DND-41 (cell line): ENCODE results near the gene AP2B1.

Experiments
- ATAC-seq: fragments of 200-7000 bp; cut with Tn5 transposase; 3 replicates; pipeline ENCODE4 v1.9.1; 2021; ENCODE audit warnings: low read depth; ENCODE audit not compliant: insufficient read depth
- DNase-seq: peaks from one replicate; pipeline ENCODE4 v3.0.0-alpha.2; 2020
- H2AFZ ChIP-seq: 2 replicates; pipeline ENCODE4 v1.6.0; 2012; ENCODE audit warnings: low read depth, low read length
- H3K27ac ChIP-seq: 2 replicates; pipeline ENCODE4 v1.5.1; 2012; ENCODE audit warnings: low read length, inconsistent platforms
- H3K27me3 ChIP-seq: fragments of 200-600 bp; sonication (generic); 2 replicates; pipeline ENCODE4 v1.6.0; 2012; ENCODE audit warnings: low read length, mild to moderate bottlenecking, inconsistent platforms; ENCODE audit not compliant: insufficient read depth, poor library complexity
- H3K36me3 ChIP-seq: 2 replicates; pipeline ENCODE4 v1.5.1; 2012; ENCODE audit warnings: low read length, inconsistent platforms; ENCODE audit not compliant: insufficient read depth
- H3K4me1 ChIP-seq: 2 replicates; pipeline ENCODE4 v1.5.1; 2012; ENCODE audit warnings: mild to moderate bottlenecking, low read length; ENCODE audit not compliant: insufficient read depth
- H3K4me2 ChIP-seq: 2 replicates; pipeline ENCODE4 v1.6.0; 2012; ENCODE audit warnings: mild to moderate bottlenecking, moderate library complexity, low read length, inconsistent platforms; ENCODE audit not compliant: insufficient read depth
- H3K4me3 ChIP-seq, 2 experiments: fragments of 200-600 bp in 1 of 2; shearing (Covaris generic) in 1 of 2; 2 replicates each; pipeline ENCODE4 v1.5.1; 2012 to 2016; ENCODE audit warnings: inconsistent platforms in 2 of 2, low read length in 2 of 2, mild to moderate bottlenecking in 2 of 2, low read depth in 1 of 2, moderate library complexity in 1 of 2
- H3K79me2 ChIP-seq: 2 replicates; pipeline ENCODE4 v1.6.0; 2012; ENCODE audit warnings: low read length, inconsistent platforms; ENCODE audit not compliant: insufficient read depth
- H3K9ac ChIP-seq: 2 replicates; pipeline ENCODE4 v1.6.0; 2012; ENCODE audit warnings: low read depth, mild to moderate bottlenecking, inconsistent platforms, low read length, moderate library complexity
- H3K9me3 ChIP-seq: 2 replicates; pipeline ENCODE4 v1.5.1; 2012; ENCODE audit warnings: low read length, moderate library complexity, mild to moderate bottlenecking, inconsistent platforms; ENCODE audit not compliant: insufficient read depth, severe bottlenecking
- H4K20me1 ChIP-seq: 2 replicates; pipeline ENCODE4 v1.6.0; 2012; ENCODE audit warnings: low read length; ENCODE audit not compliant: insufficient read depth
- EZH2 ChIP-seq: IDR thresholded peaks from 3 replicates; pipeline ENCODE4 v1.6.1; 2012; ENCODE audit warnings: borderline replicate concordance, low read depth, mild to moderate bottlenecking, moderate library complexity, low read length, inconsistent platforms; ENCODE audit not compliant: severe bottlenecking
- TF ChIP-seq, protein P1 (sequence below): IDR thresholded peaks from 2 replicates; pipeline ENCODE4 v1.5.1; 2012; ENCODE audit warnings: borderline replicate concordance, low read length, moderate library complexity, mild to moderate bottlenecking; ENCODE audit not compliant: poor library complexity, severe bottlenecking; ENCODE audit errors: extremely low read depth

AP2B1 gene

GRCh38 chr17:35742496-35742895, 155.4 kb downstream of the AP2B1 start:
- ATAC-seq, result no peak
- Histone ChIP-seq H3K27ac (no peak overlapping the region), H3K9me3 (no peaks in the 10 kb centered on the region), H3K27me3 (no peaks in the 10 kb centered on the region), H3K9ac (no peak overlapping the region), H2AFZ (no peak overlapping the region), H3K4me3 (no peak overlapping the region), H4K20me1 (peaks cover 9% of the 10 kb centered on the region; the same call in 1 of the 2 replicates), H3K4me2 (no peak overlapping the region), H3K79me2 (no peaks in the 10 kb centered on the region), H3K4me1 (no peaks in the 10 kb centered on the region), H3K36me3 (no peaks in the 10 kb centered on the region)
- TF ChIP-seq EZH2, result no peak
- TF ChIP-seq, protein P1, sequence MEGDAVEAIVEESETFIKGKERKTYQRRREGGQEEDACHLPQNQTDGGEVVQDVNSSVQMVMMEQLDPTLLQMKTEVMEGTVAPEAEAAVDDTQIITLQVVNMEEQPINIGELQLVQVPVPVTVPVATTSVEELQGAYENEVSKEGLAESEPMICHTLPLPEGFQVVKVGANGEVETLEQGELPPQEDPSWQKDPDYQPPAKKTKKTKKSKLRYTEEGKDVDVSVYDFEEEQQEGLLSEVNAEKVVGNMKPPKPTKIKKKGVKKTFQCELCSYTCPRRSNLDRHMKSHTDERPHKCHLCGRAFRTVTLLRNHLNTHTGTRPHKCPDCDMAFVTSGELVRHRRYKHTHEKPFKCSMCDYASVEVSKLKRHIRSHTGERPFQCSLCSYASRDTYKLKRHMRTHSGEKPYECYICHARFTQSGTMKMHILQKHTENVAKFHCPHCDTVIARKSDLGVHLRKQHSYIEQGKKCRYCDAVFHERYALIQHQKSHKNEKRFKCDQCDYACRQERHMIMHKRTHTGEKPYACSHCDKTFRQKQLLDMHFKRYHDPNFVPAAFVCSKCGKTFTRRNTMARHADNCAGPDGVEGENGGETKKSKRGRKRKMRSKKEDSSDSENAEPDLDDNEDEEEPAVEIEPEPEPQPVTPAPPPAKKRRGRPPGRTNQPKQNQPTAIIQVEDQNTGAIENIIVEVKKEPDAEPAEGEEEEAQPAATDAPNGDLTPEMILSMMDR, result no peak
- DNase-seq, result no peak

DNA sequence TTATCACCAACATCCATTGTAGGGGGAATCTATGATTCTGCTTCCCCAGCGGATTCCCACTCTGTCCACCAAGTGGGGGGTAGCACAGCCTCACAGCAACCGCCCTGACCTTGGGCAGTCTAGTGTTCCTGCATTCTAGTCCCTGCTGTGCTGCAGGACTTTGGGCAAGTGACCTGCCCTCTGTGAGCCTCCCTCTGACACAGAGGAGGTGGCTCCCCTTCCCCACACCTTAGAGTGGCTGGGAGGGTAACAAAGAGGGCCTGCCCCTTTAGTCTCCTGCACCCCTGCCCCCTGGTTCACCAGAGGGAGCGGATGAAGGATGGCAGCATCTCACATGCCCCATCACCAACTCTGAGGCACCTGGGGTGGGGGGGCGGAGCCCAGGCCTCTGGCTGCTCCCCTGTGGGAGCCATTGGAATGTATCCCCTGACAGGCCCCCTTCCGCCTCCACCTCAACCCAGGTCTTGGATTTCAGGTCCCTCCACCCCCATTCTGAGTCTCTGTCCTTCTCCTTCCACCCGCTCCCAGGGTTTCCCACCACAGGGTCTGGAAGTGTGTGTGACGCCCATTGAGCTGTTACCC, 155.9 kb downstream of the AP2B1 start:
- DNase-seq (no peak), ATAC-seq (no peak)
- Histone ChIP-seq H2AFZ (no peak overlapping the region), H3K9me3 (no peaks in the 10 kb centered on the region), H3K4me2 (no peak overlapping the region), H4K20me1 (peaks cover 9% of the 10 kb centered on the region; the same call in 1 of the 2 replicates), H3K4me1 (no peaks in the 10 kb centered on the region), H3K9ac (no peak overlapping the region), H3K27me3 (no peaks in the 10 kb centered on the region), H3K27ac (no peak overlapping the region), H3K36me3 (no peaks in the 10 kb centered on the region), H3K4me3 (no peak overlapping the region), H3K79me2 (no peaks in the 10 kb centered on the region)
- TF ChIP-seq EZH2, result no peak
- TF ChIP-seq, protein P1, result no peak

- Histone ChIP-seq H3K36me3 (no peaks in the 10 kb centered on the region), H3K79me2 (no peaks in the 10 kb centered on the region), H3K27ac (no peak overlapping the region), H3K9ac (no peak overlapping the region), H3K27me3 (peaks cover 3% of the 10 kb centered on the region), H3K9me3 (no peaks in the 10 kb centered on the region), H4K20me1 (peaks cover 9% of the 10 kb centered on the region), H3K4me2 (no peak overlapping the region), H3K4me1 (no peaks in the 10 kb centered on the region), H3K4me3 (no peak overlapping the region), H2AFZ (no peak overlapping the region)
- ATAC-seq, result peak; percentile 60
- TF ChIP-seq, protein P1, result no peak
- no peak for TF ChIP-seq EZH2
- DNase-seq, result peak; percentile 68
Observed at GRCh38 chr17:35743626-35744328, 156.7 kb downstream of the AP2B1 start.
